HG03064 (cell line): Measurements from ENCODE around the gene ADCK1.
"Not testable (repeated sequence)": the region's sequence is repeated elsewhere in the genome, so short reads cannot be mapped to it uniquely, and the experiment has no call there.

ENCODE experiments used
- ATAC-seq: cut with Tn5 transposase; IDR thresholded peaks from one replicate; pipeline ENCODE4 v1.9.1; 2021; ENCODE audit warnings: low read depth; ENCODE audit not compliant: unreplicated experiment

Gene ADCK1

GRCh38 chr14:77926942-77927341 lies 127.0 kb downstream of the ADCK1 start:
- ATAC-seq: no peak

- no peak for ATAC-seq
Measured at GRCh38 chr14:77931441-77931840, 131.5 kb downstream of the ADCK1 start.

GRCh38 chr14:77936138-77936639 lies 136.3 kb downstream of the ADCK1 start:
- ATAC-seq: no peak

- ATAC-seq: no peak
Measured at GRCh38 chr14:77947372-77947771, 147.5 kb downstream of the ADCK1 start.

- ATAC-seq: no peak
Measured at GRCh38 chr14:77950371-77951063, 150.6 kb downstream of the ADCK1 start.

GRCh38 chr14:77955816-77956484 lies 156.0 kb downstream of the ADCK1 start:
- ATAC-seq: no peak

- not testable (repeated sequence) for ATAC-seq
Measured at GRCh38 chr14:77959686-77960085, 159.8 kb downstream of the ADCK1 start.

GRCh38 chr14:77961847-77962580 lies 162.1 kb downstream of the ADCK1 start:
- ATAC-seq: no peak

GRCh38 chr14:77962731-77963520 lies 163.0 kb downstream of the ADCK1 start:
- ATAC-seq: no peak

GRCh38 chr14:77964586-77964985 lies 164.7 kb downstream of the ADCK1 start:
- no peak for ATAC-seq

GRCh38 chr14:77965050-77965449 lies 165.1 kb downstream of the ADCK1 start:
- ATAC-seq: no peak

GRCh38 chr14:77965919-77966435 lies 166.1 kb downstream of the ADCK1 start:
- no peak for ATAC-seq

- ATAC-seq: no peak
Measured at GRCh38 chr14:77967110-77967509, 167.2 kb downstream of the ADCK1 start.

GRCh38 chr14:77970646-77971045 lies 170.7 kb downstream of the ADCK1 start:
- ATAC-seq: no peak

- no peak for ATAC-seq
Measured at GRCh38 chr14:77973246-77973645, 173.3 kb downstream of the ADCK1 start.

- no peak for ATAC-seq
Measured at GRCh38 chr14:77976591-77976990, 176.7 kb downstream of the ADCK1 start.

- no peak for ATAC-seq
Measured at GRCh38 chr14:77979171-77979570, 179.3 kb downstream of the ADCK1 start.

- no peak for ATAC-seq
Measured at GRCh38 chr14:77979666-77980351, 179.9 kb downstream of the ADCK1 start.

- ATAC-seq: no peak
Measured at GRCh38 chr14:77980475-77981321, 180.8 kb downstream of the ADCK1 start.
